ENCODE results near the gene TEX38.

The TEX38 gene

GRCh38 chr1:46721204-46721603, 49.5 kb downstream of the TEX38 start:
- no peak for DNase-seq (ENCODE audit: extremely low read depth in 1 of 2, low read depth in 1 of 2)

GRCh38 chr1:46721686-46722205, 50.1 kb downstream of the TEX38 start:
- no peak for DNase-seq (ENCODE audit: extremely low read depth in 1 of 2, low read depth in 1 of 2)

All from activated CD8-positive, alpha-beta memory T cell treated with anti-CD3 and anti-CD28 coated beads for 1 hour (primary cell).